Stimulated activated CD8-positive, alpha-beta memory T cell treated with anti-CD3 and anti-CD28 coated beads, Interleukin-7, amount 100 ng/mL, for 48 hours (primary cell): ENCODE data around the gene KMT2B.
"Not testable (repeated sequence)": the region's sequence is repeated elsewhere in the genome, so short reads cannot be mapped to it uniquely, and the experiment has no call there.

Experiments
- DNase-seq, 2 donors: peaks; one replicate each; pipeline ENCODE4 v3.0.0-alpha.2; 2020; ENCODE audit warnings: low read depth in 1 of 2; ENCODE audit errors: extremely low read depth in 1 of 2

The KMT2B gene

DNA sequence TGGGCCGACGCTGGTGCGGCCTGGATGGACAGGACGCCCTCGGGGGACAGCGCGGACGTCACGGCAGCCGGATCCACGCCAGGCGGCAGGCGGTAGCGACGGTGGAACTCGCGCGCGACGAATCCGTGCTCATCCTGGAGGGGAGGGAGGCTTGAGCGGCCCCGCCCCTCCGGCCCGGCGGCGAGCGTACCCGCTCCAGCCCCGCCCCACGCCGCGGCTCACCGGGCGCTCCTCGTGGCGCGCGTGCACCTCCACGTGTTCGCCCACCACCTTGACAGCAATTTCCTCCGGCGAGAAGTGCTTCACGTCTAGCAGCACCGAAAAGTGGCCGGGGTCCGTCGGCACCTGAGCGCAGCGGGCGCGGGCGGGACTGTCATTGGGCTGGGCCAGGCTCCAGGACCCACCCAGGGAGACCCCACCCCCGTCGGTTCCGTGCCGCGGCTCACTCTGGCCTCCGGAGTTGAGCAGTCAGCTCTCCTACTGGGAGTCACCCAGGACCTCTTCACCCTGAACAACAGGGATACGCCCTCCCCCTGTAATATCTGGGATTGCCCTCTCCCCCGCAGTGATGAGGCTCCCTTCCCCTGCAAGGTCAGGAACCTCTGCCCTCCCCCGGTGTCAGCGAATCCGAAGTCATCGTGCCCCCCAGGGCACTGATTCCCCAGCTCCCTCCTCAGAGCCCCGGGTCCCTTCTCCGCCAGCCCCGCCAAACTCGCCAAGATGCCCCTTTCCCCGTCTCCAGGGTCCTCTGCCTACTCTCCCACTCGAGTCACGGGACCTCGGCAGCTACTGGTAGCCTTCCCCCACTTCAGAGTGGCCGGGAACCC lies 38.0 kb downstream of the KMT2B start:
- DNase-seq, result no peak

- DNase-seq, result no peak
Measured at GRCh38 chr19:35756377-35757230, 38.8 kb downstream of the KMT2B start, which contains the start of gene HSPB6. Gene HSPB6 (minus strand): TSS chr19:35757029. CDS start chr19:35757008, 21 bp downstream.

- DNase-seq, result no peak
Measured at GRCh38 chr19:35757231-35757748, 39.5 kb downstream of the KMT2B start.

DNA sequence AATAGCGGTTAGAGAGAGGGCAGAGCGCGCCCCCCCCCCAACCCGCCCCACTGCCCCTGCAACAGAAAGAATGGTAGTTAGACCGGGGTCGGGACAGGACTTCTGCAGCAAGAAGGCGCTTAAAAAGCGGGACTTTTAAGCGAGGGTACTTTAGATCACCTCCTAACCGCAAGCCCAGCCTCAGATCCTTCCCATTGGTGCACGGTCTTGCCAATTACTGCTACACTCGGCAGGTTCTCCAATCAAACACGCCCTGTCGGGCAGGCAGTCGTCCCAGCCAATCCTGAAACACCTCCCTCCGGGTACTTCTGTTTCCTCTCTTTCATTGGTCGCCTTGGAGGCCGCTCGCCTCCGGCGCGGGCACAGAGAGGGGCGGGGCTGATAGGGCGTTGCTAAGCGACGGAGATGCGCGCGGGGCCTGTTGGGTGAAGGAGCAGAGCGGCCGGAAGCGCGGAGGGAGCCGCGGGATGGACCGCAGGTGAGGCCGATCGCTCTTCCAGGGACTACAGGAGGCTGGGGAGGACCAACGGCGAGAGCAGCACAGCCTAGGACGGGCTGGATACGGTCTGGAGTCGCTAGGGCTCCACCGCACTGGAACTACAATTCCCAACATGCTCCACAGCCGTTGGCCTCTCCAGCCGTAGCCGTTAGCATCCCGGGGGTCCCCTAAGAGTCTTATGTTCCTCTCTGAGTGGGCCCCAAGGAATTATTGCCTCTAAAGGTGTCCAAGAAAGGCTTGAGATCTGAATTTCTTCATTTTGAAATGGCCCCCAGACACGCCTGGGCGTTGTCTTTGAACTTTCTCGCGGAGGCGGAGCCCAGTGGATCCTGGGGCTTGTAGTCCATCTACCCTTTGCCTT lies 40.2 kb downstream of the KMT2B start, which contains the start of gene PROSER3:
TSS of gene PROSER3 (plus strand) at position 428 of the 860 bp plus-strand sequence. CDS start at position 468, 40 bp downstream.
- peak; percentile 97 to 99 for DNase-seq

- DNase-seq, result no peak
Measured at GRCh38 chr19:35759697-35760096, 41.9 kb downstream of the KMT2B start.

- no peak for DNase-seq
Measured at GRCh38 chr19:35760711-35761349, 43.0 kb downstream of the KMT2B start.

DNA sequence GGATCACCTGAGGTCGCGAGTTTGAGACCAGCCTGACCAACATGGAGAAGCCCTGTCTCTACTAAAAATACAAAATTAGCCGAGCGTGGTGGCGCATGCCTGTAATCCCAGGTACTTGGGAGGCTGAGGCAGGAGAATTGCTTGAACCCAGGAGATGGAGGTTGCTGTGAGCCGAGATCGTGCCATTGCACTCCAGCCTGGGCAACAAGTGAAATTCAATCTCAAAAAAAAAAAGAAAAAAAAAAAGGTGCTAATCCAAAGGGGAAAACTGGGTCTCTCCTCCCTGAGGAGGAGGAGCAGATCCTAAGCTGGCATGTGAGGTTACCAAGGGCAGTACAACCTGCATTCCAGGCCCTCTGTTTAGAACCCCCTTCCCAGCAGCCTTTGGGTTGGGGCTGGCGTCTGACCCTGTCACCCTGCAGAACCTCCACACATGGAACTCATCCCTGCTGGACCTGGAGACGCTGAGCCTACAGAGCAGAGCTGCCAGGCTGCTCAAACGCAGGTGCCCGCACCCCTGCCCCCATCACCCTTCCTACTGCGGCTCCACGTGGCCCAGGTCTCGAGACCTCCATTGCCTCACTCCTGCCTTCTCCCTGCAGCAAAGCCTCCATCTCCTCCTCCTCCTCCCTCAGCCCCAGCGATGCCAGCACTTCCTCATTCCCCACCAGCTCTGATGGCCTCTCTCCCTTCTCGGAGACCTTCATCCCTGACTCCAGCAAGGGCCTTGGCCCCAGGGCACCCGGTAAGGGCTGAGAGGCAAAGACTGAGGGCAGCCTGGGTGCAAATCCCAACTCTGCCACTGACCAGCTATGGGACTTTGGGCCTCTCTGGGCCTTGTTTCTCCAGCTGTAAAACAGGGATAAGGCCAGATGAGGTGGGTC lies 46.9 kb downstream of the KMT2B start:
- DNase-seq, result no peak

DNA sequence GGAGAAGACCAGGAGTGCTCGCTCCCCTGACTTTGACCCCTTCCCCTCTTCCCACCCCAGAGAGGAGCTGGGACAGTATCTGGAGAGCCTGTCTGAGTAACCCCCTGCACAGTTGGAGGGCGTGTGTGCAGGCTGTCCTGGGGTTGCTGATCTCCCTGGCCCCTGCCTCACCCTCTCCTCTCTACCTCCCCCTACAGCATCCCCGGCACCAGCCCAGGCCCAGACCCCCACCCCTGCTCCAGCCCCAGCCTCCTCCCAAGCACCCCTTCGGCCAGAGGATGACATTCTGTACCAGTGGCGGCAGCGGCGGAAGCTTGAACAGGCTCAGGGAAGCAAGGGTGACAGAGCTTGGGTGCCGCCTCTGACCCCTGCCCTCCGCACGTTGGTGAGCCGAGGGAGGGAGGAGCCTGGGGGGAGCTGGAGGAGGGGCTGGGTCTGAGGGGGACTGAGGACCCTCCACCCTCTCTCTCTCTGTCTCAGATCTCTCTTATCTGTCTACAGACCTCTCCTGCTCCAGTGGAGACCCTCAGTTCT lies 48.8 kb downstream of the KMT2B start:
- no peak for DNase-seq

DNA sequence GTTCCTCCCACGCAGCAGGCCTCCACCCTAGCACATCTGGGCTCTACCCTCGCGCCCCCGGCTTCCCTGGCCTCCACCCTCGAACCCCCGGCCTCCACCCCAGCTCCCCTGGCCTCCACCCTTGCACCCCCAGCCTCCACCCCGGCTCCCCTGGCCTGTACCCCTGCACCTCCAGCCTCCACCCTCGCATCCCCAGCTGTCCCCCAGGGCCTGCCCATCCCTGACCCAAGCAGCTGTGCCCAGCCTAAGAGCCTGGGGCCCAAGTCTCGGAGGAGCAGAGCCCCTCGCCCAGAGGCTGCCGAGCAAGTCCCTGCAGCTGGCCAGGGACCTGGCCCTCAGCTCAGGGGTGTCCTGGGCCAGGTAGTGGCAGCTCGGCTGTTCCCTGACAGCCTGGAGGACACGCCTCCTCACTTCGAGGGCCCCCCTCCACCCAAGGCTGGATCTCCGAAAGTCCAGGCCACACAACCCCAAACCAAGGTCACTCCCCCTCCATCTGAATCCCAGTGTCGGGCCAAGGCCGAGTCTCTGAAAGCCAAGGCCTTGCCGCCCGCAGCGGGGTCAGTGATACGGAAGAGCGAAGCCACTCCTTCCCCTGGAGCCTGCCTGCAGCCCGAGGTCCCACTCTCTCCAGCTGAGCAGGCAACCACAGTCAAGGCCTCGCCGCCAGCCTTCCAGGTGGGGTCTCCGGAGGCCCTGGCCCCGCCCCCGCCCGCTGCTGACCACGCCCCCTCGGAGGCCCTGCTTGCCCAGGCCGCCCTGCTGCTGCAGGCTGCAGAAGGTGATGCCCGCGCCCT lies 49.7 kb downstream of the KMT2B start:
- no peak for DNase-seq

DNA sequence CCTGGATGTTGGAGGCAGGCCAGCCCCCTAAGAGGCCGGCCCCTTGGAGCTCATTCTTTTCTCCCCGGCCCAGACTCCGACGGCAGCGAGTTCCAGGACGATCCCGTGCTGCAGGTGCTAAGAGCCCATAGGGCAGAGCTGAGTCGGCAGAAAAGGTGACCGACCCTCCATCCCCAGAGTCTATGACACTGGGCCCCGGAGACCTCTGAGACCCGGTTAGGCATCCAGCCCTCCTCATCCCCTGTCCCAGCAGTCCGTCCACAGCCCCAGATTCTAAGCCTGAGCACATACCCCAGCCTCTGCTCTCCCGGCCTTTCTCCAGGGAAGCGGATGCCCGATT lies 50.2 kb downstream of the KMT2B start:
- no peak for DNase-seq

- DNase-seq, result not testable (repeated sequence)
Measured at GRCh38 chr19:35772362-35772761, 54.6 kb downstream of the KMT2B start.

- no peak for DNase-seq
Measured at GRCh38 chr19:35773020-35773806, 55.4 kb downstream of the KMT2B start.

- DNase-seq, result no peak
Measured at GRCh38 chr19:35774274-35775045, 56.7 kb downstream of the KMT2B start.

GRCh38 chr19:35775046-35775297 lies 57.2 kb downstream of the KMT2B start:
- DNase-seq, result no peak

DNA sequence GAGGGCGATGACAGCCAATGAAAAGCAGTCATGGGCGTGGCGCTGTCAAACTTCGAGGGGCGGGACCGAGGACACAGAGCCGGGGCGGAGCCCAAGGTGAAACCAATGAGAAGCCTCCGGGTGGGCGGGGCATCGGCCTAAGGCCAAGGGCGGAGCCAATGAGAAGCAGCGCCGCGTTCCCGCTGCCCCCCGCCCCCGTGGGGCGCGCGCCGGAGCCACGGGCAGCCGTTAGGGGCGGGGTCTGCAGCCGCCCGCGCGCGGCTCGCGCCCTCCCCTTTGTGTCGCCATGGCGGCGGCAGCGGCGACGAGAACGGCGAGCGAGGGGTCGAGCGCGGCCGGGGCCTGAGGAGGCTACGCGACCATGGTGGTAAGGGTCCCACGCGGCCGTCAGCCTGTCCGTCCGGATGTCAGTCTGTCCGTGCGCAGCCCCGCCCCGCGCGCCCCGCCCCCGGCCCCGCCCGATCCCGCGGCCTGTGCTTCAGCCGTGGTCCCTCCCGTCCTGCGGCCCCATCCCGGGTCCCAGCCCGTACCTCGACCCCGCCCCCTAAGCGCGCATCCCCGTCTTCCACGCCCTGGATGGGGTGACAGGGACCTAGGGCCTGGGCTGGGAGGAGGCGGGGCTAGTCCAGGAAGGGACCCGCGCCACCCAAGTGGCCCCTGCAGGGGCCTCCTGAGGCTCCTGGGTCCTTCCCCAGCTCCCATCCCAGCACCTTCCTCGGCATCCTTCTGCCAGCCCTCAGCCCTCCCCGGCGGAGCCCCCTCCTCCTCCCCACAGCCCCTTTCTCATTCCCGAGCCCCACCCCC lies 57.7 kb downstream of the KMT2B start, which contains the start of gene ARHGAP33:
TSS of gene ARHGAP33 (plus strand) at position 267 of the 804 bp plus-strand sequence. CDS start at position 362, 95 bp downstream.
- peak; percentile 95 to 100 for DNase-seq
